Keratinocyte (primary cell): ENCODE measurements around the gene GREB1.

Source experiments
- EZH2 ChIP-seq: IDR thresholded peaks from one replicate; pipeline ENCODE4 v1.6.1; 2012; ENCODE audit warnings: inconsistent platforms, mild to moderate bottlenecking, low read length, moderate library complexity
- TF ChIP-seq, protein P1 (sequence below), 3 experiments: IDR thresholded peaks in 1 of 3; conservative IDR thresholded peaks in 1 of 3; optimal IDR thresholded peaks in 1 of 3; 2 replicates in 2 of 3; 3 replicates in 1 of 3; pipeline versions ENCODE3 to v1.5.1; 2011; ENCODE audit warnings: low read length in 3 of 3, mild to moderate bottlenecking in 3 of 3, moderate library complexity in 2 of 3, control low read depth in 1 of 3, inconsistent platforms in 1 of 3; ENCODE audit not compliant: insufficient read depth in 2 of 3; ENCODE audit errors: extremely low read depth in 1 of 3

DNA sequence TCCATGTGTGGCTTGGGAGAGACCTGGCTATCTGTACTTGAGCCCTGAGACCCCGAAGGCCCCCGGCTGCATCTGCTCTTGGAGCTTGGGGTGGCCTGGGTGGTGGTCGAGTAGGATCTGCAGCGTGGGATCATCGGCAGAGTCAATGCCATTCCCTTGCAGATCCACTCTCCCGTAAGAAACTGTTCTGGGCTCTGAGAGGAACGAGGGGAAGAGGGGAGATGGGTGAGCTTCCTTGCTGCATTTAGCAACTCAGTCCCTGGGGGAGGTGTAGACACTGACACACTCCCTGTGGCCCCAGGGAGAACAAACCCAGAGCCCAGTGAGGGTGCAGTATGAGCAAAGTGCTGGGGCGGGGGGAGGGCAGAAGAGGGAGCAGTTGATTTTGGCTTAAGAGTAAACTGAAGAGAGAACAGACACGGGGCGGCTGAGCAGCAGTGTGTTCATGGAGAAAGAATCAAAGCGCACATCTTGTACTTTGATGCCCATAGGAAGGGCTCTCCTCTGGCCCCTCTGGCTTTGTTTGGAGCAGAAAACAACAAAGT, 8.5 kb downstream of the GREB1 start:
- TF ChIP-seq, protein P1, sequence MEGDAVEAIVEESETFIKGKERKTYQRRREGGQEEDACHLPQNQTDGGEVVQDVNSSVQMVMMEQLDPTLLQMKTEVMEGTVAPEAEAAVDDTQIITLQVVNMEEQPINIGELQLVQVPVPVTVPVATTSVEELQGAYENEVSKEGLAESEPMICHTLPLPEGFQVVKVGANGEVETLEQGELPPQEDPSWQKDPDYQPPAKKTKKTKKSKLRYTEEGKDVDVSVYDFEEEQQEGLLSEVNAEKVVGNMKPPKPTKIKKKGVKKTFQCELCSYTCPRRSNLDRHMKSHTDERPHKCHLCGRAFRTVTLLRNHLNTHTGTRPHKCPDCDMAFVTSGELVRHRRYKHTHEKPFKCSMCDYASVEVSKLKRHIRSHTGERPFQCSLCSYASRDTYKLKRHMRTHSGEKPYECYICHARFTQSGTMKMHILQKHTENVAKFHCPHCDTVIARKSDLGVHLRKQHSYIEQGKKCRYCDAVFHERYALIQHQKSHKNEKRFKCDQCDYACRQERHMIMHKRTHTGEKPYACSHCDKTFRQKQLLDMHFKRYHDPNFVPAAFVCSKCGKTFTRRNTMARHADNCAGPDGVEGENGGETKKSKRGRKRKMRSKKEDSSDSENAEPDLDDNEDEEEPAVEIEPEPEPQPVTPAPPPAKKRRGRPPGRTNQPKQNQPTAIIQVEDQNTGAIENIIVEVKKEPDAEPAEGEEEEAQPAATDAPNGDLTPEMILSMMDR (optimal IDR thresholded peaks at IDR 0.05 in 1 of 3, IDR thresholded peaks at IDR 0.05 in 1 of 3, conservative IDR thresholded peaks at IDR 0.05 in 1 of 3; ENCODE audit: extremely low read depth in 1 of 3, insufficient read depth in 2 of 3, low read length in 3 of 3) = no peak
- TF ChIP-seq EZH2 = no peak
